CD4-positive, alpha-beta T cell treated with Interleukin-17A for 4 hours (primary cell): ENCODE data around the gene ARSD.
"Not testable (repeated sequence)": the region's sequence is repeated elsewhere in the genome, so short reads cannot be mapped to it uniquely, and the experiment has no call there.

Source experiments
- DNase-seq: peaks from one replicate; pipeline ENCODE4 v3.0.0-alpha.2; 2020; ENCODE audit warnings: mixed read lengths

The ARSD gene

GRCh38 chrX:2890536-2891460 lies 38.3 kb downstream of the ARSD start:
- DNase-seq = not testable (repeated sequence)

GRCh38 chrX:2889706-2890490 lies 39.2 kb downstream of the ARSD start:
- DNase-seq = not testable (repeated sequence)

- DNase-seq = no peak
Observed at GRCh38 chrX:2889045-2889605, 40.0 kb downstream of the ARSD start.

- DNase-seq = no peak
Observed at GRCh38 chrX:2888309-2888708, 40.8 kb downstream of the ARSD start.

- DNase-seq = no peak
Observed at GRCh38 chrX:2883770-2884169, 45.4 kb downstream of the ARSD start.

GRCh38 chrX:2879670-2880069 lies 49.5 kb downstream of the ARSD start:
- DNase-seq = no peak

GRCh38 chrX:2878563-2878962 lies 50.6 kb downstream of the ARSD start:
- no peak for DNase-seq

- no peak for DNase-seq
Observed at GRCh38 chrX:2875798-2876399, 53.2 kb downstream of the ARSD start.

- no peak for DNase-seq
Observed at GRCh38 chrX:2875136-2875481, 54.0 kb downstream of the ARSD start.

- DNase-seq = no peak
Observed at GRCh38 chrX:2874222-2875135, 54.7 kb downstream of the ARSD start.

GRCh38 chrX:2872671-2873277 lies 56.4 kb downstream of the ARSD start:
- no peak for DNase-seq

GRCh38 chrX:2871831-2872230 lies 57.3 kb downstream of the ARSD start:
- DNase-seq = no peak

- DNase-seq = no peak
Observed at GRCh38 chrX:2870650-2871049, 58.5 kb downstream of the ARSD start.

GRCh38 chrX:2867206-2867605 lies 61.9 kb downstream of the ARSD start:
- no peak for DNase-seq

GRCh38 chrX:2863646-2864045 lies 65.5 kb downstream of the ARSD start:
- no peak for DNase-seq

- no peak for DNase-seq
Observed at GRCh38 chrX:2862404-2862803, 66.7 kb downstream of the ARSD start.

- no peak for DNase-seq
Observed at GRCh38 chrX:2859197-2859797, 69.8 kb downstream of the ARSD start.

GRCh38 chrX:2857566-2857965 lies 71.6 kb downstream of the ARSD start:
- no peak for DNase-seq

- no peak for DNase-seq
Observed at GRCh38 chrX:2855761-2856160, 73.4 kb downstream of the ARSD start.

GRCh38 chrX:2854918-2855317 lies 74.2 kb downstream of the ARSD start:
- no peak for DNase-seq
